NCI-H1694 (cell line): ENCODE data around the gene SAP25.
"Not testable (repeated sequence)": the region's sequence is repeated elsewhere in the genome, so short reads cannot be mapped to it uniquely, and the experiment has no call there.

Source experiments
- DNase-seq: peaks from one replicate; lab custom pipeline; 2025; lab: John Stamatoyannopoulos, UW

The SAP25 gene

DNA sequence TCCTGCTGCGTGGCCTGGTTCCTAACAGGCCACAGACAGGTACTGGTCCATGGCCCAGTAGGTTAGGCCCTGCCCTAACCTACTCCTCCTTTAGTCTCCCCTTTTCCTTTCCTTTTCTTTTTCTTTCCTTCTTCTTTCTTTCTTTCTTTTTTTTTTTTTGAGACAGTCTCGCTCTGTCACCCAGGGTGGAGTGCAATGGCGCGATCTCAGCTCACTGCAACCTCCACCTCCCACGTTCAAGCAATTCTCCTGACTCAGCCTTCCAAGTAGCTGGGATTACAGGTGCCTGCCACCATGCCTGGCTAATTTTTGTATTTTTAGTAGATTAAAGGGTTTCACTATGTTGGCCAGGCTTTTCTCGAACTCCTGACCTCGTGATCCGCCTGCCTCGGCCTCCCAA lies 37.7 kb downstream of the SAP25 start:
- DNase-seq = not testable (repeated sequence)

DNA sequence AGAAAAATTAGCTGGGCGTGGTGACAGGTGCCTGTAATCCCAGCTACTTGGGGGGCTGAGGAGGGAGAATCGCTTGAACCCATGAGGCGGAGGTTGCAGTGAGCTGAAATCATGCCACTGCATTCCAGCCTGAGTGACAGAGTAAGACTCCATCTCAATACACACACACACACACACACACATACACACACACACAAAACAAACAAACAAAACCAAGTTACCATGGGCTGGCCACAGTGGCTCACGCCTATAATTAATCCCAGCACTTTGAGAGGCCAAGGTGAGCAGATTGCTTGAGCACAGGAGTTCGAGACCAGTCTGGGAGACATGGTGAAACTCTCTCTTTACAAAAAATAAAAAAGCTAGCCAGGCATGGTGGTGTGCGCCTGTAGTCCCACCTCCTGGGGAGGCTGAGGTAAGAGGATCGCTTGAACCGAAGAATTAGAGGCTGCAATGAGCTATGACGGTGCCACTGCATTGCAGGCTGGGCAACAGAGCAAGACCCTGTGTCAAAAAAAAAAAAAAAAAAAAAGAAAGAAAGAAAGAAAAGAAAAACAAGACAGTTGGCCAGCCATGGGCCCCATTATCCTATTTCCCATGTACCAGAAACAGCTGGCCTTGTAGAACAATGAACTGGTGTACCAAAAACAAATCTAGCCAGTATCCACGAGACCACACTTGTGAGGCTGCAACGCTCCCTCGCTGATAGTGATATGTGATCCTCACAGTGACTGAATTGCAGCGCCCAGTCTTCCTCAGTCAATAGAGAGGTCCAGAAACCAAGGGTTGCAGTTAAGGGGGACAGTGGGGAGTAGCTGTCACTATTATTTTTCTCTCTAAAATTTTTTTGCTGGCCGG lies 41.3 kb downstream of the SAP25 start:
- no peak for DNase-seq

GRCh38 chr7:100528108-100528866 lies 45.4 kb downstream of the SAP25 start:
- not testable (repeated sequence) for DNase-seq

- DNase-seq = not testable (repeated sequence)
Measured at GRCh38 chr7:100523192-100523591, 50.5 kb downstream of the SAP25 start.
